ENCODE data around the gene ATP1A3. TPM values are rescaled to one million over a fixed set of nuclear protein-coding genes. Genes with fewer than 3 reads are reported as not detected.

Gene ATP1A3
- total and polyA plus RNA-seq, 2 experiments from 2014 or later = 6.1 to 8.1 TPM

DNA sequence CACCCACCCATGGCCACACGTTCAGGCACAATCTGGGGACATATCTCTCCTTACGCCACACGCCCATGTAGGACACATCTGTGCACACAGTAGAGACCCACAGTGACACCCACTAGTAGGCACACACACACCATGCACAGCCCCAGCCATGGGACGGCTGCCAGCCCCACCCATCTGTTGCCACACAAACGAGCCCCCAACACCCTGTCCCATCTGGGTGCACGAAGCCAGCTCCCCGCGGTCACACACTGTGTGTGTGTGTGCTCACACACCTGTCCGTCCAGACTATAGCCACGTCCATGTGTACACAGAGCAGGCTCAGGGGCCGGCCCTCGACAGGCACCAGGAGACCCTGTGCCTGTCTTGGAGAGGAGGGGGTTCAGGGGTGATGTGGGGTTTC, 76.4 kb downstream of the ATP1A3 start:
- H3K27ac ChIP-seq = no peak overlapping the region
- H3K4me3 ChIP-seq = no peak overlapping the region
- no peaks in the 10 kb centered on the region for H3K9me3 ChIP-seq (ENCODE audit: low read depth)
- no peaks in the 10 kb centered on the region for H3K36me3 ChIP-seq
- no peaks in the 10 kb centered on the region for H3K4me1 ChIP-seq (ENCODE audit: low read depth)
- no peak for DNase-seq (ENCODE audit: low read depth in 1 of 2, low spot score in 1 of 2)
- peaks cover 100% of the 10 kb centered on the region for H3K27me3 ChIP-seq
- TF ChIP-seq, protein P1, sequence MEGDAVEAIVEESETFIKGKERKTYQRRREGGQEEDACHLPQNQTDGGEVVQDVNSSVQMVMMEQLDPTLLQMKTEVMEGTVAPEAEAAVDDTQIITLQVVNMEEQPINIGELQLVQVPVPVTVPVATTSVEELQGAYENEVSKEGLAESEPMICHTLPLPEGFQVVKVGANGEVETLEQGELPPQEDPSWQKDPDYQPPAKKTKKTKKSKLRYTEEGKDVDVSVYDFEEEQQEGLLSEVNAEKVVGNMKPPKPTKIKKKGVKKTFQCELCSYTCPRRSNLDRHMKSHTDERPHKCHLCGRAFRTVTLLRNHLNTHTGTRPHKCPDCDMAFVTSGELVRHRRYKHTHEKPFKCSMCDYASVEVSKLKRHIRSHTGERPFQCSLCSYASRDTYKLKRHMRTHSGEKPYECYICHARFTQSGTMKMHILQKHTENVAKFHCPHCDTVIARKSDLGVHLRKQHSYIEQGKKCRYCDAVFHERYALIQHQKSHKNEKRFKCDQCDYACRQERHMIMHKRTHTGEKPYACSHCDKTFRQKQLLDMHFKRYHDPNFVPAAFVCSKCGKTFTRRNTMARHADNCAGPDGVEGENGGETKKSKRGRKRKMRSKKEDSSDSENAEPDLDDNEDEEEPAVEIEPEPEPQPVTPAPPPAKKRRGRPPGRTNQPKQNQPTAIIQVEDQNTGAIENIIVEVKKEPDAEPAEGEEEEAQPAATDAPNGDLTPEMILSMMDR (IDR thresholded peaks at IDR 0.05; ENCODE audit: low read depth, low read length) = no peak

Other genes starting within 250 kb of the ATP1A3 start
- not detected in 2 replicates for gene CEACAM6, start 238.7 kb downstream of the ATP1A3 start, total RNA-seq
- gene CEACAM6, start 238.7 kb downstream of the ATP1A3 start, polyA plus RNA-seq = not detected in 2 replicates
- gene CEACAM3, start 197.6 kb downstream of the ATP1A3 start, total RNA-seq = not detected in 2 replicates
- not detected in 2 replicates for gene CEACAM3, start 197.6 kb downstream of the ATP1A3 start, polyA plus RNA-seq
- not detected in 2 replicates for gene LYPD4, start 149.5 kb downstream of the ATP1A3 start, total RNA-seq
- gene LYPD4, start 149.5 kb downstream of the ATP1A3 start, polyA plus RNA-seq = not detected in 2 replicates
- gene DMRTC2, start 149.2 kb downstream of the ATP1A3 start, total RNA-seq = not detected in 2 replicates
- gene DMRTC2, start 149.2 kb downstream of the ATP1A3 start, polyA plus RNA-seq = not detected in 2 replicates
- gene RPS19, start 134.0 kb downstream of the ATP1A3 start, total RNA-seq = 1,651 and 2,830 TPM in 2 replicates
- gene RPS19, start 134.0 kb downstream of the ATP1A3 start, polyA plus RNA-seq = 1,323 and 1,693 TPM in 2 replicates
- 0.11 TPM in 1 of 2 replicates, not detected in the other for gene CD79A, start 117.0 kb downstream of the ATP1A3 start, total RNA-seq
- gene CD79A, start 117.0 kb downstream of the ATP1A3 start, polyA plus RNA-seq = 0.22 and 0.24 TPM in 2 replicates
- gene ARHGEF1, start 111.0 kb downstream of the ATP1A3 start, total RNA-seq = 19.2 and 49.9 TPM in 2 replicates
- gene ARHGEF1, start 111.0 kb downstream of the ATP1A3 start, polyA plus RNA-seq = 40.1 and 68.1 TPM in 2 replicates
- 1.0 TPM in 1 of 2 replicates, not detected in the other for gene ERFL, start 65.8 kb downstream of the ATP1A3 start, total RNA-seq
- 0.06 TPM in 1 of 2 replicates, not detected in the other for gene ERFL, start 65.8 kb downstream of the ATP1A3 start, polyA plus RNA-seq
- 151 and 212 TPM in 2 replicates for gene RABAC1, start 34.9 kb downstream of the ATP1A3 start, total RNA-seq
- gene RABAC1, start 34.9 kb downstream of the ATP1A3 start, polyA plus RNA-seq = 245 and 270 TPM in 2 replicates
- 9.1 and 11.8 TPM in 2 replicates for gene GRIK5, start 76.0 kb upstream of the ATP1A3 start, total RNA-seq
- 3.4 and 6.3 TPM in 2 replicates for gene GRIK5, start 76.0 kb upstream of the ATP1A3 start, polyA plus RNA-seq
- gene ZNF574, start 81.9 kb upstream of the ATP1A3 start, total RNA-seq = 29.2 and 36.2 TPM in 2 replicates
- gene ZNF574, start 81.9 kb upstream of the ATP1A3 start, polyA plus RNA-seq = 23.9 and 32.5 TPM in 2 replicates
- gene POU2F2, start 138.2 kb upstream of the ATP1A3 start, total RNA-seq = not detected in 2 replicates
- gene POU2F2, start 138.2 kb upstream of the ATP1A3 start, polyA plus RNA-seq = 0.12 and 0.31 TPM in 2 replicates
- 69.7 and 71.6 TPM in 2 replicates for gene DEDD2, start 223.4 kb upstream of the ATP1A3 start, total RNA-seq
- 46.0 and 58.2 TPM in 2 replicates for gene DEDD2, start 223.4 kb upstream of the ATP1A3 start, polyA plus RNA-seq
- 8.8 and 13.0 TPM in 2 replicates for gene ZNF526, start 226.1 kb upstream of the ATP1A3 start, total RNA-seq
- 9.2 and 10.1 TPM in 2 replicates for gene ZNF526, start 226.1 kb upstream of the ATP1A3 start, polyA plus RNA-seq
- 28.0 and 33.2 TPM in 2 replicates for gene GSK3A, start 248.4 kb upstream of the ATP1A3 start, total RNA-seq
- 35.3 and 40.2 TPM in 2 replicates for gene GSK3A, start 248.4 kb upstream of the ATP1A3 start, polyA plus RNA-seq

Measured in cardiac muscle cell (in vitro differentiated cells and primary cell).